PC-9 (cell line): ENCODE data around the gene MRPS18B. TPM values are rescaled to one million over a fixed set of nuclear protein-coding genes. Genes with fewer than 3 reads are reported as not detected.

Source experiments
- BruUV-seq: library from RNA; stranded (reverse); fragments of 400-500 nt; replicated peaks from 2 replicates; lab custom pipeline; 2021; lab: Mats Ljungman, UMichigan
- CTCF ChIA-PET: fragments of 300-600 bp; sonication (Branson Sonifier 250); formaldehyde crosslinking; loops from one replicate; lab custom pipeline; 2022; ENCODE audit warnings: antibody characterized with exemption; lab: Charles Lee
- POLR2A ChIA-PET: fragments of 300-600 bp; sonication (Branson Sonifier 250); formaldehyde crosslinking; loops from one replicate; lab custom pipeline; 2022; ENCODE audit warnings: antibody characterized with exemption; ENCODE audit not compliant: unreplicated experiment; lab: Charles Lee
- DNase-seq, 2 experiments: peaks; one replicate each; pipeline versions ENCODE4 v3.0.0 to v3.0.0-alpha.2; 2015 to 2022; ENCODE audit warnings: mixed read lengths in 1 of 2
- H2AFZ ChIP-seq: fragments of 200-600 bp; sonication (generic); 2 replicates; pipeline ENCODE4 v1.8.1; 2017; ENCODE audit warnings: antibody characterized with exemption
- H3F3A ChIP-seq: fragments of 200-600 bp; sonication (generic); 2 replicates; pipeline ENCODE4 v1.8.1; 2017; ENCODE audit warnings: antibody characterized with exemption, mild to moderate bottlenecking, low read depth; ENCODE audit not compliant: insufficient read depth
- H3K27ac ChIP-seq: fragments of 200-600 bp; sonication (generic); 2 replicates; pipeline ENCODE4 v1.6.1; 2016; ENCODE audit warnings: mixed run types
- H3K27me3 ChIP-seq: fragments of 200-600 bp; sonication (generic); 2 replicates; pipeline ENCODE4 v1.6.1; 2016; ENCODE audit warnings: low read depth, mixed run types; ENCODE audit not compliant: insufficient read depth
- H3K36me3 ChIP-seq: fragments of 200-600 bp; sonication (generic); 2 replicates; pipeline ENCODE4 v1.6.1; 2016; ENCODE audit warnings: low read depth, mixed run types
- H3K4me1 ChIP-seq: fragments of 200-600 bp; sonication (generic); replicated peaks from 2 replicates; pipeline ENCODE4 v1.6.1; 2016; ENCODE audit warnings: mixed run types; ENCODE audit not compliant: insufficient read depth
- H3K4me2 ChIP-seq: fragments of 200-600 bp; sonication (generic); 2 replicates; pipeline ENCODE4 v1.6.1; 2017; ENCODE audit warnings: mixed run types
- H3K4me3 ChIP-seq: fragments of 200-600 bp; sonication (generic); 2 replicates; pipeline ENCODE4 v1.6.1; 2016; ENCODE audit warnings: mixed run types
- H3K79me2 ChIP-seq: fragments of 200-600 bp; sonication (generic); 2 replicates; pipeline ENCODE4 v1.6.1; 2017; ENCODE audit warnings: low read depth, mixed run types
- H3K9me2 ChIP-seq: fragments of 200-600 bp; sonication (generic); 2 replicates; pipeline ENCODE4 v1.8.1; 2017; ENCODE audit warnings: mild to moderate bottlenecking; ENCODE audit not compliant: insufficient read depth
- H3K9me3 ChIP-seq: fragments of 200-600 bp; sonication (generic); 2 replicates; pipeline ENCODE4 v1.8.1; 2016; ENCODE audit warnings: low read depth; ENCODE audit not compliant: insufficient read depth
- H4K20me1 ChIP-seq: fragments of 200-600 bp; sonication (generic); 2 replicates; pipeline ENCODE4 v1.8.1; 2017; ENCODE audit not compliant: insufficient read depth
- CTCF ChIP-seq: fragments of 200-600 bp; sonication (generic); conservative IDR thresholded peaks from 2 replicates; pipeline ENCODE4 v1.6.1; 2017; ENCODE audit warnings: mixed run types, antibody characterized with exemption, mild to moderate bottlenecking, moderate library complexity
- EZH2 ChIP-seq: fragments of 200-600 bp; sonication (generic); IDR thresholded peaks from 2 replicates; pipeline ENCODE4 v1.8.0; 2017; ENCODE audit warnings: antibody characterized with exemption, low read depth
- intact Hi-C: fragments of 100-400 bp; cut with micrococcal nuclease; formaldehyde crosslinking; loops from one replicate; pipeline ENCODE4 v1.10.0; 2022; ENCODE audit not compliant: unreplicated experiment
- total RNA-seq: library from RNA; stranded (reverse); gene quantifications from 2 replicates; pipeline ENCODE4 v1.2.3, GENCODE V29; 2021

Gene MRPS18B
- total RNA-seq, 1 experiment from 2014 or later: 86.8 TPM

GRCh38 chr6:30614044-30614842 lies 3.4 kb upstream of the MRPS18B start:
- intact Hi-C loops: no loop called here
- H3K4me1 ChIP-seq: peaks cover 34% of the 10 kb centered on the region
- H3K79me2 ChIP-seq: peaks cover 43% of the 10 kb centered on the region
- no TSS peak for BruUV-seq
- no peak for TF ChIP-seq EZH2
- no peak for TF ChIP-seq CTCF
- H4K20me1 ChIP-seq: peaks cover 26% of the 10 kb centered on the region; the same call in 1 of the 2 replicates
- peaks cover 71% of the 10 kb centered on the region for H3F3A ChIP-seq
- H3K9me3 ChIP-seq: no peaks in the 10 kb centered on the region
- peaks cover 28% of the 10 kb centered on the region for H3K36me3 ChIP-seq
- H2AFZ ChIP-seq: no peak overlapping the region
- DNase-seq: no peak
- H3K4me3 ChIP-seq: peak overlapping the region; percentile 87; the same call in 1 of the 2 replicates
- H3K4me2 ChIP-seq: peak overlapping the region; percentile 98
- no peaks in the 10 kb centered on the region for H3K9me2 ChIP-seq
- ChIA-PET CTCF (interaction anchor here (0.6 to 3.6 kb wide), 3 partner anchors 17 to 544 kb away, joined by 3 to 8 read pairs (median 6); no protein-coding TSS in a partner anchor), POLR2A (interaction anchor here (0.5 to 0.9 kb wide), 18 partner anchors 17 to 848 kb away, joined by 3 to 48 read pairs (median 6); partner anchors contain the start of genes DHX16 and PRR3)
- H3K27me3 ChIP-seq: no peaks in the 10 kb centered on the region
- H3K27ac ChIP-seq: peak overlapping the region; percentile 86

- intact Hi-C loops: loop anchor here (1.0 kb wide), 1 partner anchor 24 kb away; no protein-coding TSS in a partner anchor
- Histone ChIP-seq H3K9me2 (no peaks in the 10 kb centered on the region), H3K9me3 (no peaks in the 10 kb centered on the region), H3K79me2 (peaks cover 49% of the 10 kb centered on the region), H3F3A (peaks cover 73% of the 10 kb centered on the region), H3K27ac (peak overlapping the region; percentile 86), H3K27me3 (no peaks in the 10 kb centered on the region), H3K4me2 (peak overlapping the region; percentile 98), H2AFZ (no peak overlapping the region), H3K4me3 (peak overlapping the region; percentile 87), H3K36me3 (peaks cover 23% of the 10 kb centered on the region), H4K20me1 (peaks cover 26% of the 10 kb centered on the region; the same call in 1 of the 2 replicates), H3K4me1 (peaks cover 35% of the 10 kb centered on the region)
- DNase-seq: peak; percentile 81 to 90
- TF ChIP-seq EZH2 (no peak), CTCF (no peak)
- ChIA-PET POLR2A (interaction anchor here (0.5 to 0.9 kb wide), 18 partner anchors 18 to 848 kb away, joined by 3 to 48 read pairs (median 6); partner anchors contain the start of genes ABCF1, DHX16 and PRR3), CTCF (interaction anchor here (0.6 to 3.6 kb wide), 4 partner anchors 18 to 545 kb away, joined by 3 to 16 read pairs (median 7); no protein-coding TSS in a partner anchor)
- BruUV-seq: no TSS peak
These were observed 2.8 kb upstream of the MRPS18B start for GRCh38 chr6:30614843-30615218.

GRCh38 chr6:30615219-30615957 lies 2.3 kb upstream of the MRPS18B start:
- intact Hi-C loops: loop anchor here (1.0 kb wide), 1 partner anchor 24 kb away; no protein-coding TSS in a partner anchor
- H3K9me2 ChIP-seq: no peaks in the 10 kb centered on the region
- H3K27me3 ChIP-seq: no peaks in the 10 kb centered on the region
- peaks cover 35% of the 10 kb centered on the region for H3K4me1 ChIP-seq
- peaks cover 23% of the 10 kb centered on the region for H3K36me3 ChIP-seq
- peak; percentile 41 to 42 for DNase-seq
- H3F3A ChIP-seq: peaks cover 70% of the 10 kb centered on the region
- POLR2A ChIA-PET: interaction anchor here (0.6 to 0.9 kb wide), 14 partner anchors 18 to 786 kb away, joined by 3 to 48 read pairs (median 8); partner anchors contain the start of genes ABCF1 and DHX16
- H3K4me3 ChIP-seq: peak overlapping the region; percentile 87
- peaks cover 49% of the 10 kb centered on the region for H3K79me2 ChIP-seq
- peak overlapping the region; percentile 98 for H3K4me2 ChIP-seq
- BruUV-seq: TSS peak; percentile 64
- no peaks in the 10 kb centered on the region for H3K9me3 ChIP-seq
- TF ChIP-seq CTCF (peak; percentile 23; the same call in 1 of the 2 replicates), EZH2 (no peak)
- H3K27ac ChIP-seq: peak overlapping the region; percentile 86
- CTCF ChIA-PET: interaction anchor here (0.6 to 3.6 kb wide), 4 partner anchors 19 to 545 kb away, joined by 3 to 16 read pairs (median 7); no protein-coding TSS in a partner anchor
- no peak overlapping the region for H2AFZ ChIP-seq
- peaks cover 26% of the 10 kb centered on the region; the same call in 1 of the 2 replicates for H4K20me1 ChIP-seq
